NCI-H526 (cell line): ENCODE measurements around the gene ABHD2.
"Not testable (repeated sequence)": the region's sequence is repeated elsewhere in the genome, so short reads cannot be mapped to it uniquely, and the experiment has no call there.

ENCODE experiments used
- DNase-seq, 2 experiments: peaks; one replicate each; lab custom pipeline; 2025; lab: John Stamatoyannopoulos, UW

The ABHD2 gene

DNA sequence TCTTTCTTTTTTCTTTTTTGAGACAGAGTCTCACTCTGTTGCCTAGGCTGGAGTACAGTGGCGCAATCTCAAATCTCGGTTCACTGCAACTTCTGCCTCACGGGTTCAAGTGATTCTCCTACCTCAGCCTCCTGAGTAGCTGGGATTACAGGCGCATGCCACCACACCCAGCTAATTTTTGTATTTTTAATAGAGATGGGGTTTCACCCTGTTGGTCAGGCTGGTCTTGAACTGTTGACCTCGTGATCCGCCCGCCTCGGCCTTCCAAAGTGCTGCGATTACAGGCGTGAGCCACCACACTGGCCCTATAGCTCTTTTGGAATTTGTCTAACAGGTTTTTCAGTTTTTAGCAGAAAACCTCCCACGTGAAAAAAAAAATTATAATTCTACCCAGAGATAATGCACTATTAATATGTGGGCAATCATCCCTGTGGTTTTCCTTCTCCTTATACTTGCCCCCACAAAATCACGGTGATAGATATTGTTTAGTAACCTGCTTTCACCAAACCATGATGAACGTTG is 32.3 kb downstream of the ABHD2 start:
- DNase-seq: not testable (repeated sequence)

DNA sequence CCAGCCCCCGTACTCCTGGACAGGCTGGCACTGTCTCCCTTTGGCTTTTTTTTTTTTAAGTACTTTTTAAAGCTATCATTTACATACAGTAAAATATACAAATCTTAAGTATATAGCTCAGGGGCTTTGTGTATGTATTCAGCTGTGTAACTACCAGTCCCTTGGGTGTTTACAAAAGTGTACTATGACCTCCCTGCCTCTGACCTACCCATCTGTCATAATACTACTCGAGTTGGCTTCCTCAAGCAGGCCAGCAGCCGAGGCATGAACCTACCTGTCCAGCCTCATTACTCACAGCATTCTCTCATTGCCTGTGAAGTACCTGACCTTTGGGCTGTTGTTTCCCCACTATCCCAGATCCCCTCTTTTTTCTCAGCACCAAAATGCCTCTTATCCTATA is 33.2 kb downstream of the ABHD2 start:
- DNase-seq: peak; percentile 96 to 97

DNA sequence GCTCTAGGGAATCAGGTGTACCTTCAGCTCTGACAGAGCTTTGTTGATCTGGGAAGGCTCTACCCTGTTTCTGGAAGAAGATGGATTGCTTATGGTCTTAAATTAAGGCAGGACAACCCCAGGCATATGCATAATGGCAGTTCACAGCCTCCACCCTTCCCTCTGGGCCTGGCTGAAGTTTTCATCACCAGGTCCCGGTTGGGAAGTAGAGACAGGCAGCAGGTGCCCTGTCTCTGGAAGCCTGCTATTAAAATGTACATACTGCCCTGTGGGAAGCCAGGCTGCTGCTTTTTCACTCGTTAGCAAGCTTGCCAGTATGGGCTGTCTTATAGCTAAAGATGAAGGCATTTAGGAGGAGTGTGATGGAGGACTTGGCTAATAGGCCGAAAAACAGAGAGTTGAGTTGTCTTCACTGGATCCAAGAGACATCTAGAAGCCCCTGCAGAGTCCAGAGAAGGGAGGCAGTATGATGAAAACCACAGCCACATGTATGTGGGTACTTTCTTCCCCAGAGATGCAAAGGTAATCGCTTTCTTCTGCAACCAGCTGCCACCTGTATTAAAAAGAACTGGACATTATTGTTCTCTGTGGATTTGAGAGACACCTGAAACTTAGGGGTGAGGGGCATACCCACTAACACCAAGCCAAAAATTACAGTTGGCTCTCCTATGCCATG is 34.4 kb downstream of the ABHD2 start:
- peak; percentile 64 to 76 for DNase-seq

DNA sequence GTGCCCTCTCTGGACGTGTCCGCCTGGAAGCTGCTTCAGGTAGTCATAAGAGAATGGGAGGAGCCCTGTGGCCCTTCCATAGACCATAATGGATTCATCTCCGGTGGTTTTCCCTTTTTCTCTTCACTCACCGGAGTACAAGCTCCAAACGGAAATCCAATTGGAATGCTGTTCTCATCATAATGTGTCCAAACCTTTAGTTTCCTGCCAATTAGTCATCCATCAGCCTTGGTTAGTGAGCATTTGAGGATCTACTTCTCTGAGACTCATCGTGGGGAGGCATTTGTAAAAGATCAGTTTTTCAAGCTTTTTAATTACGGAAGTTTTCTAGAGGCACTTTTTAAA is 34.9 kb downstream of the ABHD2 start:
- DNase-seq: no peak

DNA sequence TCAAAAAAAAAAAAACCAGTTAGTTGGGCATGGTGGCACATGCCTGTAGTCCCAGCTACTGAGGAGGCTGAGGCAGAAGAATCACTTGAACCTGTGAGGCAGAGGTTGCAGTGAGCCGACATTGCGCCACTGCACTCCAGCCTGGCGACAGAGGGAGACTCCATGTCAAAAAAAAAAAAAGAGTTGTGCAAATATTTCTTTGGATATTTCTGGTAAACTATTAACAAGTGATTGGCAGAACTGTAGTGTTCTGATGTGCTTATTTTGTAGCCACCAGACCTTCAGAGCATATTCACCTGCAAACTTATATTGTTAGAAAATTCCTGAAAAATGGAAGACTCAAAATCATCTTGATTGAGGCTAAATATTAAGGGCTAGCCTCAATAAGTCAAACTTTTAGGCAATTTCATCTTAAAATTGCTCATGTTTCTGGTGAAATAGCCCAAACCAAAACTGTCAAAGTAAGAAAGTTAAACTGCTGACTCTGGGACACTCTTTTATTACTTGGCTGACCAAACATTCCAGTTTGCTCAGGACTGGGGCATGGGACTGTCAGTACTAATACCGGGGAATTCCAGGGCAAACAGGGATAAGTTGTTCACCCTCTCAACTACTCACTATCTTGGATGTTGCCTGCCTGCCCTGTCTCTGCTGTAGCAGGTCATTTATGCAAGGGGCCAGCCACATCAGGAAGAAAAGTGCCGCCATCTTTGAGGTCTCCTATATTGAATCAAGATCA is 37.0 kb downstream of the ABHD2 start:
- no peak for DNase-seq

DNA sequence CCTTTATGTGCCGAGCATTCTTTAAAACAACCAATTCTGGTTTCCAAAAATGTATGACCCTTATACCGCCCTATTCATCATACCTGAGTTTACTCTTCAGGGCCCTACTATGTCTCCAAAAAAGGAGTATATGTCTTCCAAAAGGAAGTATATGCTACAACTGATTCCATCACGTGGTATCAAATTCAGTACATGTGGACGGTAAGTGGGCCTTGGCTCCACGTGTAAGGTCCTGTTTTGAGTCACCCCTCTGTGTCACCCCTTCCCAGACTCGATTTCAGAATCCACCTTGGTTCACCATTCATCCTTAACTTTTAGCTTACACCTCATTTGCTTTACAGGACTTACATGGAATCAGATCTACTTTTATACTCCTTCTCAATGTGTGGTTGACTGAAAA is 37.8 kb downstream of the ABHD2 start:
- DNase-seq: no peak

GRCh38 chr15:89127054-89127702 is 38.9 kb downstream of the ABHD2 start:
- DNase-seq: peak in 1 of 2 experiments; percentile 12

DNA sequence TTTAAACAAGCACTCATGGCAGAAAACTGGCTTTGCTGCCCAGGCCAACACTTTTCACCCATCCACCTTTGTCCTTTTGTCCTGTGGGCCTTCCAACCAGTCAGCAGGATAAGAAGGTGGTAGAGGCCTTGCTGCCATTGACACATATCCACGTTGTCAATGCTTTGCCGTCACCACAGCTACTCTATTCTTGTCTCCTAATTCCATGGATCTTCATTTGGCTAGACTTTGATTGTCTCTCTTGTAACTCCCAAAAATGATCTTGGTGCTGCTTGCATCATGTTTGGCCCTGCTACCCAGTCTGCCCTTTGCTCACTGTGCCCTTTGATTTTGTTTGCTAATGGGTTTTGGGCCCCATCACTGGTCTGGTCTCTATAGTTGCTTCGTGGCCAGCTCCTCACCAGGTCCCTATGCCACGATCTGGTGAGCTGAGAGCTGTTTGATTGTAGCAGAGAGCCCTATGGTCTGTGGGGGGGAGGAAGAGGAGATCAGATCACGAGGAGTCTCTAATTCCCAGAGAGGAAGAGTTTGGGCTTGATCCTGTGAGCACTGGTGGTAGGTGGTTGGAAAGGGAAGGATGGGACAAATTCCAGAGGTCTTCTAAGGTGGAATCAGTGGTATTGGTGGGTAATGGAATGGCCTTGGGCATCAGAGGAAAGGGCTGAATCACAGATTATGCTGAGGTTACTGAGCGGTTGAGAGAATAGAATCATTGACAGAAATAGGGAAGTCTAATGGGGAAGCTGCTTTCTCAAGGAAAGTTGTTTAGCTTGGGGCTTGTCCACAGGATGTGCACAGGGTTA is 40.3 kb downstream of the ABHD2 start:
- DNase-seq: no peak

- DNase-seq: peak; percentile 57 to 80
Observed at GRCh38 chr15:89129123-89129815, 41.0 kb downstream of the ABHD2 start.

DNA sequence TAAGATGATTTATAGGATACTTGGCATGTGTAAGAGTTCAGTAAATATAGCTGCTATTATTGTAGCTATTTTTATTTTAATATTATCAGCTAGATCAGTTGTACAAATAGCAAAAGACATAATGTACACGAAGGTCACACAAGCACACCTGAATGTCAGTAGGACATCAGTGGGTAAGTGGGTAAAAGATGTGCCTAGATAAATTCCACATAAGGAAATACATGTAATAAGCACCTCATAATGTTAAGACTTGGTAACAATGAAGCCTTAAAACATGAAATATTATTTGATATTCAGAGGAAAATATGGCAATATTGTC is 41.5 kb downstream of the ABHD2 start:
- DNase-seq: no peak

- no peak for DNase-seq
Observed at GRCh38 chr15:89130201-89130600, 41.9 kb downstream of the ABHD2 start.

GRCh38 chr15:89131731-89132130 is 43.5 kb downstream of the ABHD2 start:
- no peak for DNase-seq

GRCh38 chr15:89132611-89133507 is 44.6 kb downstream of the ABHD2 start:
- DNase-seq: peak in 1 of 2 experiments; percentile 70

DNA sequence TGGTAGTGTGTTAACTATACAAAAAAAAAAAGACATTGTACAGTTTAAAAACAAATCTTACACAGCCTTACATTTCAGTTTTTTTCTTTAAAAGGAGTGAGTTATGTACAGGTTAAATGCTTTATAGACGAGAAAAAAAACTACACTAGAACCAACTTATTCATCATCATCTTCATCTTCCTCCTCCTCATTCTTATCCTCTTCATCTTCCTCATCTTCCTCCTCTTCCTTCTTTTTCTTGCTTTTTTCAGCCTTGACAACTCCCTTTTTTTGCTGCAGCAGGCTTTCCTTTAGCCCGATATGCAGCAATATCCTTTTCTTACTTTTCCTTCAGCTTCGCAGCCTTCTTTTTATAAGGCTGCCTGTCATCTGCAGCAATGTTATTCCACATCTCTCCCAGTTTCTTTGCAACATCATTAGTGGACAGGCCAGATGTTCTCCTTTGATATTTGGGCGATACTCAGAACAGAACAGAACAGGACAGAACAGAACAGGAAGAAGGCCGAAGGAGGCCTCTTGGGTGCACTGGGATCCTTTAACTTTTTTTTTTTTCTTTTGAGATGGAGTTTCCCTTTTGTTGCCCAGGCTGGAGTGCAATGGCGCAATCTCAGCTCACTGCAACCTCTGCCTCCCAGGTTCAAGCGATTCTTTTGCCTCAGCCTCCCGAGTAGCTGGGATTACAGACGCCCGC is 47.3 kb downstream of the ABHD2 start:
- not testable (repeated sequence) for DNase-seq

DNA sequence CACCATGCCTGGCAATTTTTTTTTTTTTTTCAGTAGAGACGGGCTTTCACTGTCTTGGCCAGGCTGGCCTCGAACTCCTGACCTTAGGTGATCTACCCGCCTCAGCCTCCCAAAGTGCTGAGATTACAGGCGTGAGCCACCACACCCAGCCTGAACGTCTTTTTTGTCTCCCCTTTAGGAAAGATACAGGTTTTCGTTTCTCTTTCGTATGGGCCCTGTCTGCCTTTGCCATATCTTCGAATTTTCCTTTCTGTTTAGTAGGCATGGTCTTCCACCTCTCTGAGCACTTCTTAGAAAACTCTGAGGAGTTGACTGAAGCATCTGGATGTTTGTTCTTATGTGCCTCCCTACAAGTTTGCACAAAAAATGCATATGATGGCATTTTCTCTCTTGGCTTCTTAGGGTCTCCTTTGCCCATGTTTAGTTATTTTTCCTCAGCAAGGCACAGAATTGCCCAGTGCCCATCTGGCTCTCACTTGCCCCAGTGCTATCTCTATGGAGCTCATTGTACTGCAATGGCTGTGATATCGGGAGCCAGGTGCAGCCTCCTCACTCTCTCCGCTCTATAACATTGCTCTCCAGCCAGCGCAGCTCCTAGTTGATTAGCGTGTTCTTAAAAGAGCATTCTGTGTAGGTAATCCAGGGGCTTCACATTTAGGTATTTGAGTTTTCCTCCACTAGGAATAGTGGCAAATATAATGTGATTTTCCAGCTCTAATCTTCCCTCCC is 48.0 kb downstream of the ABHD2 start:
- no peak for DNase-seq

DNA sequence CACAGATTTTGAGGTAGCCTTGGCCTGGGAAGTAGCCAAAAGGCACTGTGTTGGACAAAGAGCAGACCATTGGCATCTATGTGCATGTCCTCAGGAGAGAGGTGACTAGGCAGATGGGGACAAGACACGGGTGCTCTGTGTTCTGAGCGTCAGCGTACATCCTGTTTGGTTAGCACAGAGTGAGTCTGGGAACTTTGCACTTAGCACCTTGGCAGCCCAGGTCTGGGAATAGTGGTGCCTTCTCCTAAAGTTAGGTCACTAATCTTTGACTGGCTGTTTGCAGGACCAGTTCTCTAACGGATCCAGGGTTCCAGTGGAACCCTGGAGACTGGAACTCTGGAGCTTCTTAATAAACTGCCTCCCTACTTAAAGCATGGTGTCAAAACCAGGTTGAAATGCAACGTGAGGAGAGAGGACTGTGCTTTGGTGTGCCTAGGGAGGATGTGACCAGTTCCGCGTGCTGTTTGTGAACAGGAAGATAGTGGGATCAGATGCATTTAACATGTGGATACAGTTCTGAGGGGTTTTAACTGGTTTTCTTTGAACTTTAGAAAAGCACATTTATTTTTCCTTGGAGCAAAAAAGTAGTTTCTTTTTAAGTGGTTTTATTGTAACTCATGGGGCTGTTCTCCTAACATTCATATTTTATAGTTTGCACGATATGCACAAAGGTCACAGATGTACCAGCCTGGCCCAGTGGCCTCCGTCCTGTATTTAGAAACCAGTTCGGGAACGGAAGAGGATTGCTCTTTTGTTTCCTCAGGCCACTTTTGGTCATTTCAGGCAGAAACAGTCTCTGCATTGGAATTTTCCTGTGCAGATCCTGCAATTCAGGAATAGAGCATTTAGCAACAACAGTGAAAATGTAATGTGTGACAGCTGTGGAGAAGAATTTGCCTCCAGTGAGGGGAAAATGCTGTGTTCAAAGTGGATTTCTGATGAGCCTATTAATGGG is 48.8 kb downstream of the ABHD2 start:
- no peak for DNase-seq

DNA sequence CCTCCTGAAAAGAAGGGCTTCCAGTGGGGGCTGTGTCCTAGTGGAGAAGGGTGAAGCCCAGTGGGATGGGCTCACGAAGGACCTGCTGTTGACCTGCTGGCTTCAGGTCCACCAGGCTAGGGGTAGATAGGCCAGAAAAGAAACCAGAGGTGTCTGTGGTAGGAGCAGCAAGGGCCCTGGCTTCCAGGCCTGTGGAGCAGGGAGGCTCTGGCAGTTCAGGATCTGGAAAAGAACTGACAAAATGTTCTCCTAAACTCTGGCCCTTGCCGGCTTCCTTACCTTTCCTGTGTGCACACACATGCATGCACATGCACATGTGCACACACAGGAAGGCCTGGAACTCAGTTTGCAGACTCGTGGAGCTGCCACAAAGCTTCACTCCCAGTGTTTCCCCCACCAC is 49.7 kb downstream of the ABHD2 start:
- DNase-seq: no peak

GRCh38 chr15:89138999-89139612 is 50.9 kb downstream of the ABHD2 start:
- DNase-seq: no peak
